Natural killer cell treated with Interleukin-12 subunit alpha and Interleukin-12 subunit beta and Interleukin-15 and Interleukin-18, amount 100 ng/mL, for 72 hours (primary cell): ENCODE measurements around the gene PIGW. TPM values are rescaled to one million over a fixed set of nuclear protein-coding genes. Genes with fewer than 3 reads are reported as not detected.

ENCODE experiments used
- ATAC-seq, 2 donors: fragments of 150-1000 bp; cut with Tn5 transposase in 1 of 2; sonication (Bioruptor Pico), chemical (Tn5 transposase) in 1 of 2; 2 replicates each; pipeline ENCODE4 v1.10.0; 2021
- DNase-seq: peaks from one replicate; pipeline ENCODE4 v3.0.0; 2022; ENCODE audit warnings: low spot score
- H3K27ac Mint-ChIP-seq, 2 donors: 1 replicate in 1 of 2; 2 replicates in 1 of 2; pipeline ENCODE4 v1.8.0; 2022; ENCODE audit warnings: mixed read lengths in 2 of 2, mild to moderate bottlenecking in 1 of 2, moderate library complexity in 1 of 2
- H3K27me3 Mint-ChIP-seq, 2 donors: 1 replicate in 1 of 2; 2 replicates in 1 of 2; pipeline ENCODE4 v1.8.0; 2022; ENCODE audit warnings: mixed read lengths in 2 of 2
- H3K36me3 Mint-ChIP-seq: one replicate; pipeline ENCODE4 v1.8.0; 2022; ENCODE audit warnings: mixed read lengths
- H3K4me1 Mint-ChIP-seq, 2 donors: 1 replicate in 1 of 2; 2 replicates in 1 of 2; pipeline ENCODE4 v1.8.0; 2022; ENCODE audit warnings: low read depth in 2 of 2, mixed read lengths in 2 of 2, mild to moderate bottlenecking in 1 of 2
- H3K4me3 Mint-ChIP-seq: one replicate; pipeline ENCODE4 v1.8.0; 2022; ENCODE audit warnings: mixed read lengths
- H3K9me3 Mint-ChIP-seq: 2 replicates; pipeline ENCODE4 v1.8.0; 2022; ENCODE audit warnings: mixed read lengths
- total RNA-seq, 2 donors: library from RNA; stranded (reverse); gene quantifications; one replicate each; pipeline ENCODE4 v1.2.3, GENCODE V29; 2022

The PIGW gene
- total RNA-seq, 2 donors from 2014 or later = 13.0 to 21.5 TPM

DNA sequence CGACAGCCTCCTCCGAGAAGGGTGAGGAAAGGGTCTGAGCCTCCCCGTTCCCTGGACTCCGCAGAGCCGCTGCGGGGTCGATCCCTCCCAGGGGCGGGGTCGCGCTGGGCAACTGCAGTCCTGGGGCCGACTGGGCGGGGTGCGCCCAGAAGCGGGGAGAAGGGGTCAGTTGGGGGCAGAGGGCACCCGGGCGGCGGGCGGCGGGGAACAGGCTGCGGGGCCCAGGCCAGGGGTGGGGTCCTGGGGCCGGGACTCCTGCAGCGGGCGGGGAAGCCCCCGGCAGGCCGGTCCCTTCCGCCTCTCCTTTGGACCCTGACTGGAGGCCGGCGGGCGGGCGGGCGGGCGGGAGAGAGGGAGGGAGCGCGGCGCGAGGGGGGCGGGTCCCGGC, 10.3 kb downstream of the PIGW start:
- H3K4me1 Mint-ChIP-seq = peaks cover 23 to 31% of the 10 kb centered on the region in 2 donors
- no peaks in the 10 kb centered on the region for H3K9me3 Mint-ChIP-seq
- ATAC-seq = no peak
- H3K4me3 Mint-ChIP-seq = peak overlapping the region; percentile 98
- peaks cover 7% of the 10 kb centered on the region for H3K36me3 Mint-ChIP-seq
- no peak for DNase-seq
- H3K27me3 Mint-ChIP-seq = no peaks in the 10 kb centered on the region
- H3K27ac Mint-ChIP-seq = peak overlapping the region; percentile 94 to 98

DNA sequence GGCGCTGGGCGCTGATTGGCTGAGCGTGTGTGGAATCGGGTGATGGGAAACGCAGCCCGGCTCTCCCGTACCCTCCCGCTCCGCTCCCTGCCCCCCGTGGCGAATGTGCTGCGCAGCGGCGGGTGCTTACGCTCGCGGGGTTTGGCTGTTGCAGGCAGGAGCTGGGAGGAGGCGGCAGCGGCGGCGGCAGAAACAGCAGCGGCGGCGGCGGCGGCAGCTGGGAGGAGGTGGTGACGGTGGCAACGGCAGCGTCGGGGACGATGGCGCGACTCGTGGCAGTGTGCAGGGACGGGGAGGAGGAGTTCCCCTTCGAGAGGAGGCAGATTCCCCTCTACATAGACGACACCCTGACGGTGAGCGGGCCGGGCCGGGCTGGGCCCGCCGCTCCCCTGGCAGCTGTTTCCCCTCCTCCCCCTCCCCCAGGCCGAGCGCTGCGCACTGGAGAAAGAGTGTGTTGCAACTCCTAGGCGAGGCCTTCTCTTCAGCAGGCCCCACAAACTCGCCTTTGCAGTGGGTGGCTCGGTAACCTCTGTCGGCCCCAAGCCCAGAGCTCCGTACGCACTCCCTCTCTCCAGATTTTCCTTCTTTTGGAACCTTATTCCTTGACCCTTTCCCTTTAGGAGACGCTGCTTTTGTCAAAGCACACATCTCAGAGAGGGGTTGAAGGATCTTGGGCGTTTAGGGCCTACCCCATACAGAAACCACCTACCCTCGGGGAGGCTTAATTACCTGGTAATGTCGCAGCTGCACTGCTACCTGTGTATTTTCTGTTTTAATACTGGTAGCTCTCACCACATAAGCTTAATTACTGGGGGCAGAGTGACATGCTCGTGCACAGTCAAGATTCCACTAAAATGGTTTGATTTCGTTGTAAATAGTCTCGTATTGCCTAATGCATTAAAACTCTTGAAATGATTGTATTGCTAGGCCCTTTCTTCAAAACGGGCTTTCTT, 11.0 kb downstream of the PIGW start:
- ATAC-seq (peak; percentile 87 to 90), DNase-seq (peak; percentile 97)
- peaks cover 7% of the 10 kb centered on the region for H3K36me3 Mint-ChIP-seq
- peaks cover 29 to 37% of the 10 kb centered on the region in 2 donors for H3K4me1 Mint-ChIP-seq
- H3K27ac Mint-ChIP-seq = peak overlapping the region; percentile 94 to 98
- H3K27me3 Mint-ChIP-seq = no peaks in the 10 kb centered on the region
- H3K9me3 Mint-ChIP-seq = no peaks in the 10 kb centered on the region
- H3K4me3 Mint-ChIP-seq = peak overlapping the region; percentile 98

GRCh38 chr17:36546418-36547093, 11.8 kb downstream of the PIGW start:
- Mint-ChIP-seq H3K27ac (peak overlapping the region; percentile 94 to 98), H3K27me3 (no peaks in the 10 kb centered on the region), H3K4me1 (peaks cover 35 to 42% of the 10 kb centered on the region in 2 donors), H3K9me3 (no peaks in the 10 kb centered on the region), H3K36me3 (peaks cover 7% of the 10 kb centered on the region), H3K4me3 (peak overlapping the region; percentile 98)
- ATAC-seq = no peak
- DNase-seq = no peak

DNA sequence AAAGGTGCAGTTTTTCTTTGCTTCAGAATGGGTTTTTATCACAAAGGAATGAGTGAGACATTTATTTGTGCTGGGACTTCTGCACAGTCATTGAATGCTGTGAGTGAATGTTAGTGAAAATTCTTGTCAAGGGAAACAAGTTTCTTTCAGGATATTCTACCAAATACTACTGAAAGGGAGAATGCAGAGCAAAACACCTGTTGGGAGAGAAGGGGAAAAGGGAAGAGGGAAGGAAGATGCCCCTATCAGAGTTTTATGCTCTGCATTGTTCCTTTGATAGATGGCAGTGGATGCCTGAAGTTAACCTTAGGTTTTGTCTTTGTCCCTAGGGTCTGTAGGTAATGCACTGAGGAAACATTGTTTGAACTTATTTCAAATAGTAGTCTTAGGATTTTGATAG, 13.0 kb downstream of the PIGW start:
- no peaks in the 10 kb centered on the region for H3K27me3 Mint-ChIP-seq
- peak overlapping the region; percentile 94 to 98 for H3K27ac Mint-ChIP-seq
- DNase-seq = no peak
- H3K36me3 Mint-ChIP-seq = peaks cover 7% of the 10 kb centered on the region
- H3K4me3 Mint-ChIP-seq = peak overlapping the region; percentile 98
- H3K4me1 Mint-ChIP-seq = peaks cover 39 to 42% of the 10 kb centered on the region in 2 donors
- ATAC-seq = no peak
- H3K9me3 Mint-ChIP-seq = no peaks in the 10 kb centered on the region

- H3K4me1 Mint-ChIP-seq = peaks cover 43 to 47% of the 10 kb centered on the region in 2 donors
- H3K27ac Mint-ChIP-seq = peak overlapping the region; percentile 15 to 67
- H3K4me3 Mint-ChIP-seq = peak overlapping the region; percentile 62
- peaks cover 8% of the 10 kb centered on the region for H3K36me3 Mint-ChIP-seq
- DNase-seq (no peak), ATAC-seq (no peak)
- no peaks in the 10 kb centered on the region for H3K9me3 Mint-ChIP-seq
- no peaks in the 10 kb centered on the region for H3K27me3 Mint-ChIP-seq
Measured at GRCh38 chr17:36550491-36551417, 16.0 kb downstream of the PIGW start.

- Mint-ChIP-seq H3K9me3 (no peaks in the 10 kb centered on the region), H3K36me3 (peaks cover 17% of the 10 kb centered on the region), H3K27me3 (no peaks in the 10 kb centered on the region), H3K27ac (no peak overlapping the region), H3K4me1 (peaks cover 36 to 46% of the 10 kb centered on the region in 2 donors), H3K4me3 (no peak overlapping the region)
- no peak for DNase-seq
- no peak for ATAC-seq
Measured at GRCh38 chr17:36553459-36553858, 18.7 kb downstream of the PIGW start.

DNA sequence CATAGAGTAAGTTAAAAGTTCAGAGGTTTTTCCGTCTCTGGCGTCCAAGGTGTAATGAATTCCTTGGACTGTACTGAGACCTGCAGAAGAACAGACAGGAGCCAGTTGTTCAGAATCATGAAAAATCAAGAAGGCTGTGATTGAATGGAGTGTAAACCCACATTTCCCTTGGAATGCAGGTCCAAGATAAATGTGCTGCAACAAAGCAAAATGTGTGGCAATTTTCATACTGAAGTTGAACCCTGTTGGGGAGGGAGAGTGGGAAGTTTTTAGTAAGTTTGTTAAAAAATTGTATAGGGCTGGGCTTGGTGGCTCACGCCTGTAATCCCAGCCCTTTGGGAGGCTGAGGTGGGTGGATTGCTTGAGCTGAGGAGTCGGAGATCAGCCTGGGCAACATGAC, 31.3 kb downstream of the PIGW start:
- ATAC-seq = no peak
- Mint-ChIP-seq H3K27ac (peak overlapping the region in 1 of 2 donors; percentile 61), H3K4me1 (peaks cover 8 to 16% of the 10 kb centered on the region in 2 donors), H3K4me3 (no peak overlapping the region), H3K36me3 (peaks cover 20% of the 10 kb centered on the region), H3K9me3 (no peaks in the 10 kb centered on the region), H3K27me3 (no peaks in the 10 kb centered on the region)
- DNase-seq = no peak

GRCh38 chr17:36575028-36575427, 40.2 kb downstream of the PIGW start:
- Mint-ChIP-seq H3K27me3 (no peaks in the 10 kb centered on the region), H3K27ac (no peak overlapping the region), H3K4me1 (peaks cover 7 to 25% of the 10 kb centered on the region in 2 donors), H3K9me3 (no peaks in the 10 kb centered on the region), H3K4me3 (no peak overlapping the region), H3K36me3 (peaks cover 7% of the 10 kb centered on the region)
- DNase-seq = no peak
- no peak for ATAC-seq

DNA sequence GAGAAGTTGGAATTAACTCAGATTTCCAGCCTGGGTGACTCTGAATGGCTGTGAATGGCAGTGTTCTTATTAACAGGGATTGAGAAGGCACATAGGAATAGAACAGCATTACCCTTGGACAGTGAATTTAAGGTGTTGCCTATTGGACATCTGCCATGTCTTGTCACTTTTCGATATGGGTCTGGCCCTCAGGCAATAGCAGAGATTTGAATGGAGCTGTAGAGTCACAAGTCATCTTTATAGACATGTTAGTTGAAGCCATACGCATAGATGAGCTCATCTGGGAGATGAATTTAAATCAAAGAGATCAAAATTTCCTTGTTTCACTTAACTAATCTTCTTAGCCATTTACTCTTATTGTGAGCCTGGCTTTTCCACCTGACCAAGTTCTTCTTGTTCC, 42.0 kb downstream of the PIGW start:
- Mint-ChIP-seq H3K4me1 (peaks cover 7 to 25% of the 10 kb centered on the region in 2 donors), H3K4me3 (no peak overlapping the region), H3K9me3 (no peaks in the 10 kb centered on the region), H3K27me3 (no peaks in the 10 kb centered on the region), H3K36me3 (peaks cover 14% of the 10 kb centered on the region), H3K27ac (no peak overlapping the region)
- ATAC-seq (no peak), DNase-seq (no peak)

GRCh38 chr17:36578671-36579070, 43.9 kb downstream of the PIGW start:
- no peaks in the 10 kb centered on the region for H3K9me3 Mint-ChIP-seq
- ATAC-seq (no peak), DNase-seq (no peak)
- no peak overlapping the region for H3K4me3 Mint-ChIP-seq
- H3K27me3 Mint-ChIP-seq = no peaks in the 10 kb centered on the region
- H3K4me1 Mint-ChIP-seq = peaks cover 3 to 17% of the 10 kb centered on the region in 2 donors
- H3K36me3 Mint-ChIP-seq = peaks cover 14% of the 10 kb centered on the region
- H3K27ac Mint-ChIP-seq = no peak overlapping the region

DNA sequence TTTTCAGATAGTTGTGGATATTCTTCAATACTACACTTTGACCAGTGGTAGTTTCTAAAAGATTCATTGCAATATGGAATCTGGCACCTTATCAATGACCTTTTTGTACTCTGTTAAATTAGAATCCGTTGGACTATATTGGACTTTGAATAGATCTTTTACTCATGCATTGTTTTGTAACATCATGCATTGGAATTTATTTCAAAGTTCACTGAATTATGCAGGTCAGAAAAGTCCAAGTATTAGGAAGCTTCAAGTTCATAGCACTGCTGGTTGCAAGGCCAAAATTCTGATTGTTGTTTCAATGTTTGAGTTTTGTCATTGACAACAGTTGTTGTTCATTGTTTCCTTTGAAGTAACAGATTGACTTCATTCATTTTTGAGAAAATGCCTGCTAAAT, 49.0 kb downstream of the PIGW start:
- ATAC-seq = no peak
- no peaks in the 10 kb centered on the region for H3K27me3 Mint-ChIP-seq
- peaks cover 20% of the 10 kb centered on the region for H3K36me3 Mint-ChIP-seq
- no peak overlapping the region for H3K4me3 Mint-ChIP-seq
- H3K27ac Mint-ChIP-seq = no peak overlapping the region
- H3K9me3 Mint-ChIP-seq = no peaks in the 10 kb centered on the region
- H3K4me1 Mint-ChIP-seq = peaks cover under 1 to 5% of the 10 kb centered on the region in 2 donors
- DNase-seq = no peak

- Mint-ChIP-seq H3K9me3 (no peaks in the 10 kb centered on the region), H3K4me3 (no peak overlapping the region), H3K27me3 (no peaks in the 10 kb centered on the region), H3K36me3 (peaks cover 18% of the 10 kb centered on the region), H3K27ac (no peak overlapping the region), H3K4me1 (peaks cover 10 to 23% of the 10 kb centered on the region in 2 donors)
- ATAC-seq (no peak), DNase-seq (no peak)
Measured at GRCh38 chr17:36586138-36586537, 51.4 kb downstream of the PIGW start.
